Heart left ventricle (tissue), 16 donors: ENCODE data around the gene ADGRG6. TPM values are rescaled to one million over a fixed set of nuclear protein-coding genes. Genes with fewer than 3 reads are reported as not detected.

ENCODE experiments used
- ATAC-seq, 4 donors: fragments of 200-7000 bp; cut with Tn5 transposase; one replicate each; pipeline ENCODE4 v1.9.1; 2020 to 2022; ENCODE audit warnings: moderate library complexity in 4 of 4, mild to moderate bottlenecking in 3 of 4, moderate number of reproducible peaks in 1 of 4
- DNase-seq, 5 donors: peaks; one replicate each; pipeline ENCODE4 v3.0.0-alpha.2; 2020
- H3K27ac ChIP-seq, 12 donors: fragments of 200-600 bp; sonication (generic) in 4 of 12; one replicate each; pipeline versions ENCODE4 v1.5.0 to v1.8.0; 2016 to 2022; ENCODE audit warnings: mild to moderate bottlenecking in 2 of 12
- H3K27me3 ChIP-seq, 9 donors: fragments of 200-600 bp; sonication (generic) in 2 of 9; one replicate each; pipeline versions ENCODE4 v1.5.1 to v1.8.0; 2016 to 2022; ENCODE audit warnings: mild to moderate bottlenecking in 3 of 9
- H3K36me3 ChIP-seq, 9 donors: fragments of 200-600 bp; sonication (generic) in 2 of 9; one replicate each; pipeline versions ENCODE4 v1.5.0 to v1.8.0; 2018 to 2022; ENCODE audit warnings: mild to moderate bottlenecking in 2 of 9
- H3K4me1 ChIP-seq, 12 donors: fragments of 200-600 bp; sonication (generic) in 4 of 12; one replicate each; pipeline versions ENCODE4 v1.5.0 to v1.8.0; 2016 to 2022; ENCODE audit warnings: mild to moderate bottlenecking in 3 of 12
- H3K4me3 ChIP-seq, 12 donors: fragments of 200-600 bp; sonication (generic) in 4 of 12; one replicate each; pipeline versions ENCODE4 v1.5.0 to v1.8.0; 2017 to 2022; ENCODE audit warnings: mild to moderate bottlenecking in 9 of 12, moderate library complexity in 4 of 12
- H3K9me3 ChIP-seq, 12 donors: fragments of 200-600 bp; sonication (generic) in 4 of 12; one replicate each; pipeline versions ENCODE4 v1.5.0 to v1.8.0; 2016 to 2022; ENCODE audit warnings: mild to moderate bottlenecking in 1 of 12
- CTCF ChIP-seq, 12 donors: fragments of 200-600 bp; sonication (generic) in 4 of 12; IDR thresholded peaks; one replicate each; pipeline versions ENCODE4 v1.5.0 to v1.8.0; 2018 to 2022; ENCODE audit warnings: antibody characterized with exemption in 12 of 12, mild to moderate bottlenecking in 5 of 12
- POLR2A ChIP-seq, 2 donors: fragments of 450-650 bp; IDR thresholded peaks; one replicate each; pipeline ENCODE4 v1.6.1; 2017; ENCODE audit warnings: antibody characterized with exemption in 2 of 2, mild to moderate bottlenecking in 2 of 2, moderate library complexity in 2 of 2
- WGBS, 4 donors: extraction: QIAGEN DNeasy Blood & Tissue Kit in 2 of 4; methylation state at CpG; one replicate each; pipeline versions ENCODE4 v1.1.5 to v1.1.7; 2013 to 2018; 5-methylcytosine and 5-hydroxymethylcytosine counted together
- intact Hi-C, 10 donors: fragments of 100-400 bp; cut with DNase I; formaldehyde crosslinking; loops; one replicate each; pipeline versions ENCODE4 v1.11.1 to v1.14.2; 2022
- polyA plus RNA-seq, 2 donors: library from polyadenylated mRNA; stranded (reverse); fragments of 200-250 nt; gene quantifications; one replicate each; pipeline ENCODE4 v1.2.3, GENCODE V29; 2013
- total RNA-seq, 9 donors: library from RNA; depleted of rRNA in 2 of 9; stranded (reverse); fragments of >200 nt in 2 of 9; fragmentation: NEBNext Ultra II Directional in 3 of 9; extraction: Animal tissue kit (Norgen Biotek cat#: 25700) in 3 of 9; gene quantifications; one replicate each; pipeline versions ENCODE4 v1.1.0 to v1.2.4, GENCODE V29; 2016 to 2023
- donor health status: ischemic (EF 13 %, LVEDD 7.1; RV severe dilation, severe dysfunction).
- donor health status: healthy with polysubstance abuse.
- donor health status: DM: no; HTN: yes; CAD: no.
- donor health status: DM: no; HTN: no; CAD: no.
- donor health status: ischemic (EF 25% LVEDD 6.9; RV normal size, moderate dysfunction).
- donor health status: ischemic (EF 25% LVEDD 5.7; RV mildly dilated, moderate dysfunction).
- donor health status: healthy.
- donor health status: DM: yes; HTN: yes; CAD: no.
- donor health status: ischemic (EF 35%, LVEDD 5.7; RV mildly dilated, moderate dysfunction).
- donor health status: nonischemic (EF 11% LVEDD 7.7; RV severe dilation, severe dysfunction).
- donor health status: DM: yes; HTN: yes; CAD: no.
- donor health status: PGD.
- donor health status: ischemic (EF 29% LVEDD 5.4; RV normal size, mild dysfunction).
- donor health status: nonischemic (EF 23%, LVEDD 6.1; RV moderate dilation, normal function).

The ADGRG6 gene
- total and polyA plus RNA-seq, 11 donors: 0.61 to 10.5 (median 2.0) TPM

GRCh38 chr6:142329486-142330113, 27.8 kb downstream of the ADGRG6 start:
- DNase-seq: no peak
- Histone ChIP-seq H3K27me3 (no peaks in the 10 kb centered on the region), H3K4me1 (peaks cover 0 to 8% (median 0%) of the 10 kb centered on the region in 12 donors), H3K27ac (no peak overlapping the region), H3K36me3 (no peaks in the 10 kb centered on the region), H3K9me3 (no peaks in the 10 kb centered on the region), H3K4me3 (no peak overlapping the region)
- TF ChIP-seq POLR2A (IDR thresholded peaks at IDR 0.05) (no peak), CTCF (IDR thresholded peaks at IDR 0.05) (no peak)
- no peak for ATAC-seq
- intact Hi-C loops: no loop called here
- 82 to 85% (median 84%) methylated on average over 3 of the region's 3 CpGs for WGBS, 4 donors

- intact Hi-C loops: no loop called here
- H3K4me3 ChIP-seq: no peak overlapping the region
- no peaks in the 10 kb centered on the region for H3K27me3 ChIP-seq
- 71 to 74% (median 72%) methylated on average over 2 of the region's 2 CpGs for WGBS, 4 donors
- H3K36me3 ChIP-seq: no peaks in the 10 kb centered on the region
- TF ChIP-seq POLR2A (IDR thresholded peaks at IDR 0.05) (no peak), CTCF (IDR thresholded peaks at IDR 0.05) (no peak)
- H3K4me1 ChIP-seq: peaks cover 0 to 8% (median 0%) of the 10 kb centered on the region in 12 donors
- no peak for ATAC-seq
- DNase-seq: no peak
- H3K27ac ChIP-seq: no peak overlapping the region
- no peaks in the 10 kb centered on the region for H3K9me3 ChIP-seq
Observed at GRCh38 chr6:142331075-142331551, 29.3 kb downstream of the ADGRG6 start.

GRCh38 chr6:142331601-142332000, 29.8 kb downstream of the ADGRG6 start:
- H3K4me1 ChIP-seq: peaks cover 0 to 8% (median 0%) of the 10 kb centered on the region in 12 donors
- H3K27me3 ChIP-seq: no peaks in the 10 kb centered on the region
- TF ChIP-seq CTCF (IDR thresholded peaks at IDR 0.05) (no peak), POLR2A (IDR thresholded peaks at IDR 0.05) (no peak)
- no peaks in the 10 kb centered on the region for H3K36me3 ChIP-seq
- H3K4me3 ChIP-seq: no peak overlapping the region
- DNase-seq (no peak), ATAC-seq (no peak)
- no peak overlapping the region for H3K27ac ChIP-seq
- WGBS, 4 donors: 85 to 90% (median 88%) methylated on average over 3 of the region's 3 CpGs
- H3K9me3 ChIP-seq: no peaks in the 10 kb centered on the region
- intact Hi-C loops: no loop called here

GRCh38 chr6:142332393-142333098, 30.7 kb downstream of the ADGRG6 start:
- Histone ChIP-seq H3K27me3 (no peaks in the 10 kb centered on the region), H3K4me1 (no peaks in the 10 kb centered on the region), H3K27ac (no peak overlapping the region), H3K4me3 (no peak overlapping the region), H3K36me3 (no peaks in the 10 kb centered on the region), H3K9me3 (no peaks in the 10 kb centered on the region)
- TF ChIP-seq CTCF (IDR thresholded peaks at IDR 0.05) (no peak), POLR2A (IDR thresholded peaks at IDR 0.05) (no peak)
- intact Hi-C loops: no loop called here
- DNase-seq: no peak
- WGBS, 4 donors: 64 to 70% (median 69%) methylated on average over 7 of the region's 7 CpGs
- no peak for ATAC-seq
